Gastroesophageal sphincter (tissue), 4 donors: ENCODE data around the gene KRTAP9-9. TPM values are rescaled to one million over a fixed set of nuclear protein-coding genes. Genes with fewer than 3 reads are reported as not detected.

Experiments used
- ATAC-seq: fragments of 150-250 bp; one replicate; pipeline ENCODE4 v1.9.1; 2016; ENCODE audit warnings: mild to moderate bottlenecking, moderate library complexity
- H3K27ac ChIP-seq, 4 donors: fragments of 200-600 bp; sonication (generic) in 3 of 4; 1 replicate in 3 of 4; 2 replicates in 1 of 4; pipeline ENCODE4 v1.5.1; 2016 to 2019
- H3K27me3 ChIP-seq: fragments of 200-600 bp; sonication (generic); one replicate; pipeline ENCODE4 v1.5.1; 2019
- H3K36me3 ChIP-seq, 2 donors: fragments of 200-600 bp; sonication (generic); one replicate each; pipeline ENCODE4 v1.5.1; 2019; ENCODE audit warnings: control low read depth in 1 of 2
- H3K4me1 ChIP-seq, 3 donors: fragments of 200-600 bp; sonication (generic); 1 replicate in 2 of 3; 2 replicates in 1 of 3; pipeline ENCODE4 v1.5.1; 2016 to 2019; ENCODE audit warnings: control low read depth in 2 of 3
- H3K4me3 ChIP-seq, 2 donors: fragments of 200-600 bp; sonication (generic); one replicate each; pipeline ENCODE4 v1.5.1; 2019; ENCODE audit warnings: mild to moderate bottlenecking in 1 of 2, moderate library complexity in 1 of 2
- H3K9me3 ChIP-seq, 3 donors: fragments of 200-600 bp; sonication (generic); one replicate each; pipeline ENCODE4 v1.5.1; 2017 to 2019; ENCODE audit warnings: control low read depth in 2 of 3
- EP300 ChIP-seq: sonication (generic); formaldehyde crosslinking; IDR thresholded peaks from one replicate; pipeline ENCODE4 v1.6.1; 2017; ENCODE audit warnings: antibody characterized with exemption, mild to moderate bottlenecking
- POLR2A ChIP-seq, 2 donors: fragments of 450-650 bp; IDR thresholded peaks; one replicate each; pipeline ENCODE4 v1.6.1; 2017; ENCODE audit warnings: antibody characterized with exemption in 2 of 2, mild to moderate bottlenecking in 2 of 2, moderate library complexity in 1 of 2
- POLR2AphosphoS5 ChIP-seq: sonication (generic); formaldehyde crosslinking; IDR thresholded peaks from one replicate; pipeline ENCODE4 v1.6.1; 2017; ENCODE audit warnings: antibody characterized with exemption
- WGBS, 2 donors: methylation state at CpG; one replicate each; pipeline ENCODE4 v1.1.5; 2018; ENCODE audit warnings: low coverage in 1 of 2; 5-methylcytosine and 5-hydroxymethylcytosine counted together
- total RNA-seq, 4 donors: library from RNA; depleted of rRNA; stranded (reverse); fragments of >200 nt; gene quantifications; one replicate each; pipeline ENCODE4 v1.1.0, GENCODE V29; 2016
- TF ChIP-seq, protein P1 (sequence below), 4 experiments: fragments of 200-600 bp in 2 of 4; fragments of 450-650 bp in 2 of 4; sonication (generic) in 1 of 4; IDR thresholded peaks; one replicate each; pipeline ENCODE4 v1.5.1; 2017 to 2019; ENCODE audit warnings: antibody characterized with exemption in 4 of 4, mild to moderate bottlenecking in 2 of 4, moderate library complexity in 2 of 4

Gene KRTAP9-9
- total RNA-seq, 4 donors from 2014 or later, result not detected

DNA sequence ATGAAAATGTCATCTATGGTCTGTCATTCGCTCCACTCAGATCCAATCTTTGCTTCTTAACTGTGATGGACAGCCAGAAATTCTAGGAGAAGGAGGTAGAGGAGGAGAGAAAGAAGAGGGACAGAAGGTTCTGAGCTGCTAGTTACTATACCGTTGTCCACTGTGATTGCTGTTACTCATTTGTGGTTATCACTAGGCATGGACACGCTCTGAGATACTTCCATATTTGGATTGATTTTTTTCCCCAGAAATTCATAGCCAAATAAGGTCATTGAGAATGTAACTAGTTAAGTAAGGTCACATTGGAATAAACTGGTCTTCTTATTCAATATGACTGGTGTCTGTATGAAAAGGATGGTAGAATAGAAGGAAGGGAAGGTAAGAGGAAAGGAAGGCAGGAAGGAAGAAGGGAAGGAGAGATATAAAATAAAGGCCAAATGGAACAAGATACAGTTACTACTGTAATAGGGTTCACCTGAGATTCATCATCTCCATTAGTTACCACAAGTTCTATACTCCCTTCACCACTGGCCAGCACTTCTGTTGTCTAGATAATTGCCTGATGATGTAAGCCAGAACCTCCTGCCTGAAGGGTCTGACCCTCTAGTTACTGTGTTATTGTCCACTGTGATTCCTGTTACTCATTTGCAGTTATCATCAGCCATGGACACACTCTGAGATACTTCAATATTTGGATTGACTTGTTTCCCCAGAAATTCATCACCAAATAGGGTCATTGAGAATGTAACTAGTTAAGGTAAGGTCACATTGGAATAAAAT lies 23.2 kb downstream of the KRTAP9-9 start:
- WGBS, 2 donors, result 73 to 100% methylated on average over 1 to 3 of the region's 3 CpGs

DNA sequence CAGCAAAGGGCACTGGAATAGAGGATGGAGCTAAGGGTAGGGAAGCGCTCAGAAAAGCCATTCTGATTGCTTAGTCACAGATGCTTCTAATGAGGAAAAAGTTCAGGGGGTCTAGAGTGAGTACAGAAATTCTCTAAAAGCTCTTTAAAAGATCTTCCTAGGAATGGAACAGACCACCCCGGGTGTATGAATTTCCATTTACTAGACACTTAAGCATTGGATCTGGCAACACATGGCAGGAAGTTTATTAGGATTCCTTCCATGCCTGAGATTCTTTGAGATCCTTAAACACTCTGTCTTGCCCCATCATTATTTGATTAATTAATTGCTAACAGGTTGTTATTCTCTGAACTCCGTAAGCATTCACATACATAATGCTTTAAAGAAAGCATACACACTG lies 28.9 kb downstream of the KRTAP9-9 start:
- 0 to 13% methylated on average over 2 to 3 of the region's 3 CpGs for WGBS, 2 donors
- H3K27me3 ChIP-seq, result peaks cover 20% of the 10 kb centered on the region
- no peak overlapping the region for H3K27ac ChIP-seq
- H3K36me3 ChIP-seq, result no peaks in the 10 kb centered on the region
- H3K4me3 ChIP-seq, result no peak overlapping the region
- no peaks in the 10 kb centered on the region for H3K4me1 ChIP-seq
- no peaks in the 10 kb centered on the region for H3K9me3 ChIP-seq
- no peak for ATAC-seq
- TF ChIP-seq POLR2AphosphoS5, result no peak

More for the DNA sequence above, 23.2 kb downstream of the KRTAP9-9 start:
- no peak overlapping the region for H3K4me3 ChIP-seq
- H3K9me3 ChIP-seq, result no peaks in the 10 kb centered on the region
- H3K27me3 ChIP-seq, result peaks cover 21% of the 10 kb centered on the region
- no peak for TF ChIP-seq POLR2AphosphoS5
- TF ChIP-seq, protein P1, sequence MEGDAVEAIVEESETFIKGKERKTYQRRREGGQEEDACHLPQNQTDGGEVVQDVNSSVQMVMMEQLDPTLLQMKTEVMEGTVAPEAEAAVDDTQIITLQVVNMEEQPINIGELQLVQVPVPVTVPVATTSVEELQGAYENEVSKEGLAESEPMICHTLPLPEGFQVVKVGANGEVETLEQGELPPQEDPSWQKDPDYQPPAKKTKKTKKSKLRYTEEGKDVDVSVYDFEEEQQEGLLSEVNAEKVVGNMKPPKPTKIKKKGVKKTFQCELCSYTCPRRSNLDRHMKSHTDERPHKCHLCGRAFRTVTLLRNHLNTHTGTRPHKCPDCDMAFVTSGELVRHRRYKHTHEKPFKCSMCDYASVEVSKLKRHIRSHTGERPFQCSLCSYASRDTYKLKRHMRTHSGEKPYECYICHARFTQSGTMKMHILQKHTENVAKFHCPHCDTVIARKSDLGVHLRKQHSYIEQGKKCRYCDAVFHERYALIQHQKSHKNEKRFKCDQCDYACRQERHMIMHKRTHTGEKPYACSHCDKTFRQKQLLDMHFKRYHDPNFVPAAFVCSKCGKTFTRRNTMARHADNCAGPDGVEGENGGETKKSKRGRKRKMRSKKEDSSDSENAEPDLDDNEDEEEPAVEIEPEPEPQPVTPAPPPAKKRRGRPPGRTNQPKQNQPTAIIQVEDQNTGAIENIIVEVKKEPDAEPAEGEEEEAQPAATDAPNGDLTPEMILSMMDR (IDR thresholded peaks at IDR 0.05), result no peak
- no peak for TF ChIP-seq POLR2A (IDR thresholded peaks at IDR 0.05)
- TF ChIP-seq EP300, result no peak
- H3K4me1 ChIP-seq, result no peaks in the 10 kb centered on the region
- ATAC-seq, result no peak
- no peak overlapping the region for H3K27ac ChIP-seq
- no peaks in the 10 kb centered on the region for H3K36me3 ChIP-seq

DNA sequence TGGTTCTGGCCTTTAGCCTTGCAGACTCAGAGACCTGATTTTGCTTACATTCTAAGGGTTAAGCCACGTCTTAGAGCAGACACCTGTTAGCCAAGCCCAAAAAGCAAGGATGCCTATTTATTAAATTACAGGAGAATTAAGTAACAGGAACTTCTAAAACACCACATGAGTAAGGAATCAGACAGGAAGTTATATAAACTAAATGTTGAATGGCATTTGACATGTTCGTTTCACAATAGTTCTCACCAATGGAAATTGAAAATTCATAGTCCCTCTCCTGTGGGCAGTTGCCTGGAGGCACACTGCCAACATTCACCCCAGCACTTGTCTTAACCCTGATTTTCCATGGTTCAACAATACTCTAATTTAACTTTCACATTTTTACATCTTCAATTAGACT lies 29.4 kb downstream of the KRTAP9-9 start:
- H3K27me3 ChIP-seq, result peaks cover 20% of the 10 kb centered on the region
- no peak for TF ChIP-seq POLR2AphosphoS5
- TF ChIP-seq, protein P1 (IDR thresholded peaks at IDR 0.05), result no peak
- TF ChIP-seq POLR2A (IDR thresholded peaks at IDR 0.05), result no peak
- TF ChIP-seq EP300, result no peak
- no peaks in the 10 kb centered on the region for H3K36me3 ChIP-seq
- H3K9me3 ChIP-seq, result no peaks in the 10 kb centered on the region
- no peaks in the 10 kb centered on the region for H3K4me1 ChIP-seq
- H3K4me3 ChIP-seq, result no peak overlapping the region
- H3K27ac ChIP-seq, result no peak overlapping the region
- WGBS, 2 donors, result 9 to 28% methylated on average over 2 of the region's 2 CpGs
- no peak for ATAC-seq

DNA sequence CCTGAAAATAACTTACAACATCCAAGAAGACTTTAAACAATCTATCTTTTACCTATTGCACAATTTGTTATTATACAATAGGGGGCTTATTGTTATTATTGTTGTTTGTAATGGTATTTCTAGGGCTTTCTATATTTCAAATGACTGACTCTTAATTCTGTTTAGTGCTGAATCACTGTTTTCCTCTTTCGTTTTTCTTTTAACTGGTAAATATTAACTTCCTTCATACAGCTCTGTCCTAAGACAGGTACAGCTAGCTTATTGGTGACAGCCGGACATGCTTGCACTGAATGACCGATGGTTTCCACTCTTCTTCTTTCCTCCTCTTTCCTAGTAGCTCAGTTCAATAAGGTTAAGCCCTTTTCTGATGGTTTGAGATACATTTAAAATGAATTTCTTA lies 31.9 kb downstream of the KRTAP9-9 start:
- Histone ChIP-seq H3K36me3 (no peaks in the 10 kb centered on the region), H3K4me3 (no peak overlapping the region), H3K27ac (no peak overlapping the region), H3K9me3 (no peaks in the 10 kb centered on the region), H3K27me3 (peaks cover 16% of the 10 kb centered on the region), H3K4me1 (no peaks in the 10 kb centered on the region)
- no peak for ATAC-seq
- TF ChIP-seq POLR2AphosphoS5 (no peak), POLR2A (IDR thresholded peaks at IDR 0.05) (no peak), EP300 (no peak)
- TF ChIP-seq, protein P1 (IDR thresholded peaks at IDR 0.05), result no peak
- 79 to 87% methylated on average over 3 of the region's 3 CpGs for WGBS, 2 donors

DNA sequence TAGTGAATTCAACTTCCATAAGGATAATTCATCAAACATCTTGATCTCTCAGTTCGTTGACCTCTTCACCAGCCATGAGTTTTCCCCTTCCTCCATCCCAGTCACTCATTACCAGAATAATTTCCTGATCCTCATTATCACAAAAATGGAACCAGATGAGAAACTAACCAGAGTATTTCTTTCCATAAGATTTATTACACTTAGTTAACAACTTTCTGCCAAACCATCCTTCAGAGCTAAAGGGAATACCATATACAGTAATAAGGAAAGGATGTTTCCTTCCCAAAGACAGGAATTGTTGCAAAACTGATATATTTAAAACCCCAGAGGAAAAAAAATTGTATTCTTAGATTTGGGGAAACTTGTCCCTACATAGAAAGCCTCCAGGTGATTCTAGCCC lies 38.8 kb downstream of the KRTAP9-9 start:
- H3K4me1 ChIP-seq, result no peaks in the 10 kb centered on the region
- peaks cover 24% of the 10 kb centered on the region for H3K27me3 ChIP-seq
- WGBS, 2 donors, result 56 to 60% methylated on average over 1 of the region's 1 CpG
- no peak for ATAC-seq
- H3K9me3 ChIP-seq, result no peaks in the 10 kb centered on the region
- no peak overlapping the region for H3K27ac ChIP-seq
- H3K4me3 ChIP-seq, result no peak overlapping the region
- TF ChIP-seq POLR2AphosphoS5 (no peak), POLR2A (IDR thresholded peaks at IDR 0.05) (no peak), EP300 (no peak)
- TF ChIP-seq, protein P1 (IDR thresholded peaks at IDR 0.05), result no peak
- H3K36me3 ChIP-seq, result no peaks in the 10 kb centered on the region
